ENCODE measurements around the gene ZNF474.

The ZNF474 gene

DNA sequence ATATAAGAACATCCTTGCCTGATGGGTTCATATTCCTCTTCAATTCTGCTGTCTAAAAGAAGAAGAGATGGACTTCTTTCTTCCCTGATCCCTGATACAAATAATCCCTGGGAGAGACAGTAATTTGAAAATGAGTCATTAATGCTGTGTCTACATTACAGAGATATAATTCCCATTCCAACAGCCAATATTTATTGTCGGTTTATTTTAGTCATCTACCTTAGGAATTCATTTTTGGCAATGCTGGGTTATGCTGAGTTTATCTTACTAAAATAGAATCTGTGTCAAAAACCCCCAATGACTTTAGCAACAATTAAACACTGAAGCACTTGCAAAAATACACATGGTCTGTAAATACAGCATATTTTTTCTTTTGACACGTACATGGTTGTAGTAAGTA is 23.9 kb downstream of the ZNF474 start:
- ChIA-PET CTCF (no interaction called here), POLR2A (no interaction called here)
- H3K4me3 ChIP-seq (ENCODE audit: low read depth, low read length) = no peak overlapping the region
- no peaks in the 10 kb centered on the region for H3K9me3 ChIP-seq (ENCODE audit: control insufficient read depth, insufficient read depth, low read depth, low read length)
- H3K4me1 ChIP-seq (ENCODE audit: control insufficient read depth, insufficient read depth, low read length) = no peaks in the 10 kb centered on the region
- TF ChIP-seq, protein P1, sequence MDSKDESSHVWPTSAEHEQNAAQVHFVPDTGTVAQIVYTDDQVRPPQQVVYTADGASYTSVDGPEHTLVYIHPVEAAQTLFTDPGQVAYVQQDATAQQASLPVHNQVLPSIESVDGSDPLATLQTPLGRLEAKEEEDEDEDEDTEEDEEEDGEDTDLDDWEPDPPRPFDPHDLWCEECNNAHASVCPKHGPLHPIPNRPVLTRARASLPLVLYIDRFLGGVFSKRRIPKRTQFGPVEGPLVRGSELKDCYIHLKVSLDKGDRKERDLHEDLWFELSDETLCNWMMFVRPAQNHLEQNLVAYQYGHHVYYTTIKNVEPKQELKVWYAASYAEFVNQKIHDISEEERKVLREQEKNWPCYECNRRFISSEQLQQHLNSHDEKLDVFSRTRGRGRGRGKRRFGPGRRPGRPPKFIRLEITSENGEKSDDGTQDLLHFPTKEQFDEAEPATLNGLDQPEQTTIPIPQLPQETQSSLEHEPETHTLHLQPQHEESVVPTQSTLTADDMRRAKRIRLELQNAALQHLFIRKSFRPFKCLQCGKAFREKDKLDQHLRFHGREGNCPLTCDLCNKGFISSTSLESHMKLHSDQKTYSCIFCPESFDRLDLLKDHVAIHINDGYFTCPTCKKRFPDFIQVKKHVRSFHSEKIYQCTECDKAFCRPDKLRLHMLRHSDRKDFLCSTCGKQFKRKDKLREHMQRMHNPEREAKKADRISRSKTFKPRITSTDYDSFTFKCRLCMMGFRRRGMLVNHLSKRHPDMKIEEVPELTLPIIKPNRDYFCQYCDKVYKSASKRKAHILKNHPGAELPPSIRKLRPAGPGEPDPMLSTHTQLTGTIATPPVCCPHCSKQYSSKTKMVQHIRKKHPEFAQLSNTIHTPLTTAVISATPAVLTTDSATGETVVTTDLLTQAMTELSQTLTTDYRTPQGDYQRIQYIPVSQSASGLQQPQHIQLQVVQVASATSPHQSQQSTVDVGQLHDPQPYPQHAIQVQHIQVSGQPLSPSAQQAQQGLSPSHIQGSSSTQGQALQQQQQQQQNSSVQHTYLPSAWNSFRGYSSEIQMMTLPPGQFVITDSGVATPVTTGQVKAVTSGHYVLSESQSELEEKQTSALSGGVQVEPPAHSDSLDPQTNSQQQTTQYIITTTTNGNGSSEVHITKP (tag by site-specific recombination; IDR thresholded peaks at IDR 0.05) = no peak
- TF ChIP-seq SCRT2 (tag by site-specific recombination; IDR thresholded peaks at IDR 0.05) = no peak
- TF ChIP-seq, protein P2, sequence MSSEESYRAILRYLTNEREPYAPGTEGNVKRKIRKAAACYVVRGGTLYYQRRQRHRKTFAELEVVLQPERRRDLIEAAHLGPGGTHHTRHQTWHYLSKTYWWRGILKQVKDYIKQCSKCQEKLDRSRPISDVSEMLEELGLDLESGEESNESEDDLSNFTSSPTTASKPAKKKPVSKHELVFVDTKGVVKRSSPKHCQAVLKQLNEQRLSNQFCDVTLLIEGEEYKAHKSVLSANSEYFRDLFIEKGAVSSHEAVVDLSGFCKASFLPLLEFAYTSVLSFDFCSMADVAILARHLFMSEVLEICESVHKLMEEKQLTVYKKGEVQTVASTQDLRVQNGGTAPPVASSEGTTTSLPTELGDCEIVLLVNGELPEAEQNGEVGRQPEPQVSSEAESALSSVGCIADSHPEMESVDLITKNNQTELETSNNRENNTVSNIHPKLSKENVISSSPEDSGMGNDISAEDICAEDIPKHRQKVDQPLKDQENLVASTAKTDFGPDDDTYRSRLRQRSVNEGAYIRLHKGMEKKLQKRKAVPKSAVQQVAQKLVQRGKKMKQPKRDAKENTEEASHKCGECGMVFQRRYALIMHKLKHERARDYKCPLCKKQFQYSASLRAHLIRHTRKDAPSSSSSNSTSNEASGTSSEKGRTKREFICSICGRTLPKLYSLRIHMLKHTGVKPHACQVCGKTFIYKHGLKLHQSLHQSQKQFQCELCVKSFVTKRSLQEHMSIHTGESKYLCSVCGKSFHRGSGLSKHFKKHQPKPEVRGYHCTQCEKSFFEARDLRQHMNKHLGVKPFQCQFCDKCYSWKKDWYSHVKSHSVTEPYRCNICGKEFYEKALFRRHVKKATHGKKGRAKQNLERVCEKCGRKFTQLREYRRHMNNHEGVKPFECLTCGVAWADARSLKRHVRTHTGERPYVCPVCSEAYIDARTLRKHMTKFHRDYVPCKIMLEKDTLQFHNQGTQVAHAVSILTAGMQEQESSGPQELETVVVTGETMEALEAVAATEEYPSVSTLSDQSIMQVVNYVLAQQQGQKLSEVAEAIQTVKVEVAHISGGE (tag by site-specific recombination; conservative IDR thresholded peaks at IDR 0.05; ENCODE audit: low read depth) = no peak
- TF ChIP-seq, protein P3, sequence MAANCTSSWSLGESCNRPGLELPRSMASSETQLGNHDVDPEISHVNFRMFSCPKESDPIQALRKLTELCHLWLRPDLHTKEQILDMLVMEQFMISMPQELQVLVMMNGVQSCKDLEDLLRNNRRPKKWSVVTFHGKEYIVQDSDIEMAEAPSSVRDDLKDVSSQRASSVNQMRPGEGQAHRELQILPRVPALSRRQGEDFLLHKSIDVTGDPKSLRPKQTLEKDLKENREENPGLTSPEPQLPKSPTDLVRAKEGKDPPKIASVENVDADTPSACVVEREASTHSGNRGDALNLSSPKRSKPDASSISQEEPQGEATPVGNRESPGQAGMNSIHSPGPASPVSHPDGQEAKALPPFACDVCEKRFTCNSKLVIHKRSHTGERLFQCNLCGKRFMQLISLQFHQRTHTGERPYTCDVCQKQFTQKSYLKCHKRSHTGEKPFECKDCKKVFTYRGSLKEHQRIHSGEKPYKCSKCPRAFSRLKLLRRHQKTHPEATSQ (tag by site-specific recombination; IDR thresholded peaks at IDR 0.05) = no peak
- no peak for TF ChIP-seq MZF1 (tag by site-specific recombination; IDR thresholded peaks at IDR 0.05; ENCODE audit: borderline replicate concordance)
- no peak for TF ChIP-seq ZNF544 (tag by site-specific recombination; IDR thresholded peaks at IDR 0.05)
- no peak for TF ChIP-seq ZNF660 (tag by site-specific recombination; IDR thresholded peaks at IDR 0.05)
- TF ChIP-seq ZNF514 (tag by site-specific recombination; IDR thresholded peaks at IDR 0.05) = no peak
- TF ChIP-seq ZNF830 (tag by site-specific recombination; IDR thresholded peaks at IDR 0.05; ENCODE audit: low read depth) = no peak
- TF ChIP-seq ZNF350 (tag by site-specific recombination; IDR thresholded peaks at IDR 0.05) = no peak
- TF ChIP-seq ZNF473 (tag by site-specific recombination; IDR thresholded peaks at IDR 0.05) = no peak
- TF ChIP-seq ZEB2 (tag by site-specific recombination; IDR thresholded peaks at IDR 0.05) = no peak
- TF ChIP-seq, protein P4, sequence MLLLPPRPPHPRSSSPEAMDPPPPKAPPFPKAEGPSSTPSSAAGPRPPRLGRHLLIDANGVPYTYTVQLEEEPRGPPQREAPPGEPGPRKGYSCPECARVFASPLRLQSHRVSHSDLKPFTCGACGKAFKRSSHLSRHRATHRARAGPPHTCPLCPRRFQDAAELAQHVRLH (tag by site-specific recombination; IDR thresholded peaks at IDR 0.05) = no peak
- TF ChIP-seq ZNF114 (tag by site-specific recombination; IDR thresholded peaks at IDR 0.05) = no peak
- TF ChIP-seq ZNF157 (tag by site-specific recombination; IDR thresholded peaks at IDR 0.05) = no peak
- no peak for TF ChIP-seq REST (tag by site-specific recombination; IDR thresholded peaks at IDR 0.05)
- no peak for TF ChIP-seq ZNF138 (tag by site-specific recombination; IDR thresholded peaks at IDR 0.05; ENCODE audit: borderline replicate concordance)
- no peak for TF ChIP-seq SALL2 (tag by site-specific recombination; IDR thresholded peaks at IDR 0.05; ENCODE audit: borderline replicate concordance)
- no peak overlapping the region for H3K27ac ChIP-seq (ENCODE audit: extremely low read depth, low read depth, low read length)
- no peaks in the 10 kb centered on the region for H3K36me3 ChIP-seq (ENCODE audit: control insufficient read depth in 2 of 2, insufficient read depth in 1 of 2, low read length in 2 of 2)

Data from HEK293 (cell line).